Measurements from ENCODE around the gene RAN.
"Not testable (repeated sequence)": the region's sequence is repeated elsewhere in the genome, so short reads cannot be mapped to it uniquely, and the experiment has no call there.

The RAN gene

DNA sequence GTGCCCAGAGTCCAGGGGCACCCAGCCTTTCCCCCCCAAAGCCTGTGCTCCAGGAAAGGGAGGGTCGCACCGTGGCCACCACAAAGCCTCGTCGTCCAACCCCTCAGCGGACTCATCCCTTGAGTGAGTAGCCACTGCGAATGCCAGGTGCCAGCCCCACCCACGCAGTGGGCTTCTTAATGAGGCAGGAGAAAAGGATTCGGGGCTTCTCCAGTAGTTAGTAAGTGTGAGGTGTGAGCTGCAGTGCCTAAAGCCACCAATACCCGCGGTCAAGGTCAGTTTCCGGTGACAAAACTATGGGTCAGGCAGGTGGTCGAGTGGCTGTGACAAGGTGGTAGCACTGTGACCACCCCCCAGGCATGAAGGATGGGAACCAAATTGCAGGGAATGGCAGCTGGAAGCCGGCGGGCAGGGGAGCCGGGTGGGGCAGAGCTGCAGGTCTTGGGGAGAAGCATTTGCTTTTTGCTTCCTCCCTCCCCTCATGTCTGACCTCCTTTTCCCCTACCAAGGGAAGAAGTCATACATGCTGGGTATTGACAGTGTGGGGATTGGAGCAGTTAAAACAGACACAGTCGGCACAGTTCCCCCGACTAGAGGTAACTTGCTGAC lies 8.0 kb downstream of the RAN start:
- no peak overlapping the region for H3K4me3 ChIP-seq (ENCODE audit: low read depth, low read length)
- TF ChIP-seq, protein P1, sequence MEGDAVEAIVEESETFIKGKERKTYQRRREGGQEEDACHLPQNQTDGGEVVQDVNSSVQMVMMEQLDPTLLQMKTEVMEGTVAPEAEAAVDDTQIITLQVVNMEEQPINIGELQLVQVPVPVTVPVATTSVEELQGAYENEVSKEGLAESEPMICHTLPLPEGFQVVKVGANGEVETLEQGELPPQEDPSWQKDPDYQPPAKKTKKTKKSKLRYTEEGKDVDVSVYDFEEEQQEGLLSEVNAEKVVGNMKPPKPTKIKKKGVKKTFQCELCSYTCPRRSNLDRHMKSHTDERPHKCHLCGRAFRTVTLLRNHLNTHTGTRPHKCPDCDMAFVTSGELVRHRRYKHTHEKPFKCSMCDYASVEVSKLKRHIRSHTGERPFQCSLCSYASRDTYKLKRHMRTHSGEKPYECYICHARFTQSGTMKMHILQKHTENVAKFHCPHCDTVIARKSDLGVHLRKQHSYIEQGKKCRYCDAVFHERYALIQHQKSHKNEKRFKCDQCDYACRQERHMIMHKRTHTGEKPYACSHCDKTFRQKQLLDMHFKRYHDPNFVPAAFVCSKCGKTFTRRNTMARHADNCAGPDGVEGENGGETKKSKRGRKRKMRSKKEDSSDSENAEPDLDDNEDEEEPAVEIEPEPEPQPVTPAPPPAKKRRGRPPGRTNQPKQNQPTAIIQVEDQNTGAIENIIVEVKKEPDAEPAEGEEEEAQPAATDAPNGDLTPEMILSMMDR (IDR thresholded peaks at IDR 0.05; ENCODE audit: borderline replicate concordance, insufficient read depth, low read depth, low read length): no peak

DNA sequence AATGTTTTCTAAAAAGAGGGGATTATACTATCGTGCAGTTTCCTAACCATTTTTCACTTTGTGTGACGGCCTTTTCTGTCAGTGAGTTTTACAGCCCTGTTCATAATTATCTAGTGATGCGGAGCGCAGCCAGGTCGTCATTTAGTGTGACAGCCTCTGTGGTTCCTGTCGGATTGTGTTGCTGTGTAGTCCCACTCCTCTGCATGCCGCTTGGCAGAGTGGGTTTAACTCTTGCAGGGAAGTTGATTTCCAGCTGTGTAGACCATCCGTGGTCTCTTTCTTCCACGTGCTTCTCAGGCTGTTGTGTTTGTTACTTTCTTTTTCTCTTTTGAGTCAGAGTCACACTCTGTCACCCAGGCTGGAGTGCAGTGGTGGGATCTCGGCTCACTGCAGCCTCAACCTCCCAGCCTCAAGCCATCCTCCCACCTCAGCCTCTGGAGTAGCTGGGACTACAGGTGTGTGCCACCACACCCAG lies 8.6 kb downstream of the RAN start:
- TF ChIP-seq, protein P1 (IDR thresholded peaks at IDR 0.05; ENCODE audit: borderline replicate concordance, insufficient read depth, low read depth, low read length): no peak
- no peak overlapping the region for H3K4me3 ChIP-seq (ENCODE audit: low read depth, low read length)

DNA sequence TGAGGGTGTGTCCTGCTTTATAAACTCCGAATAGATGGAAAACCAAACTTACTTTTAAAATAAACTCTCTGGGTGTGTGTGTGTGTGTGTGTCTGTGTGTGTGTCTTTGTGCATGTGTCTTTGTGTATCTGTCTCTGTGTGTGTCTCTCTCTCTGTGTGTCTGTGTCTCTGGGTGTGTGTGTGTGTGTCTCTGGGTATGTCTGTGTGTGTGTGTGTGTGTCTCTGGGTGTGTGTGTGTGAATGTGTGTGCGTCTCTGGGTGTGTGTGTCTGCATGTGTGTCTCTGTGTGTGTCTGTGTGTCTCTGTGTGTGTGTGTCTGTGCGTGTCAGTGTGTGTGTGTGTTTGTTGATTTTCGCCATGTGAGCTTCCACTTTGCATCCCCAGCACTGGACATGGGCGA lies 9.2 kb downstream of the RAN start:
- TF ChIP-seq, protein P1 (IDR thresholded peaks at IDR 0.05; ENCODE audit: borderline replicate concordance, insufficient read depth, low read depth, low read length): no peak
- H3K4me3 ChIP-seq (ENCODE audit: low read depth, low read length): no peak overlapping the region

DNA sequence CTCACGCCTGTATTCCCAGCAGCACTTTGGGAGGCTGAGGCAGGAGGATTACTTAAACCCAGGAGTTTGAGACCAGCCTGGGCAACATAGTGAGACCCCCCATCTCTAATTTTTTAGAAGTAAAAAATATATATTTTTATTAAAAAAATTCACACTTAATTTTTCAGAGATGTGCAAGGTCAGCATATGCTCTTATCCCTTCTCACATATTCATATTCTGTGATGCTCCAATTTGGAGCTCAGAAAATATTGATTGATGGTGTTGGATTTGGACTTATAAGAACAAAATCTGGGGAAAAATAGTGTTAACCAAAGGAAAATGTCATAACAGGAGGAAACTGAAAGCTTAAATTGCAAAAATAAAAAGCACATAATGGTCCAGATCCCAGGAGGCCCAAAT lies 9.7 kb downstream of the RAN start:
- TF ChIP-seq, protein P1 (IDR thresholded peaks at IDR 0.05; ENCODE audit: borderline replicate concordance, insufficient read depth, low read depth, low read length): no peak
- H3K4me3 ChIP-seq (ENCODE audit: low read depth, low read length): no peak overlapping the region

DNA sequence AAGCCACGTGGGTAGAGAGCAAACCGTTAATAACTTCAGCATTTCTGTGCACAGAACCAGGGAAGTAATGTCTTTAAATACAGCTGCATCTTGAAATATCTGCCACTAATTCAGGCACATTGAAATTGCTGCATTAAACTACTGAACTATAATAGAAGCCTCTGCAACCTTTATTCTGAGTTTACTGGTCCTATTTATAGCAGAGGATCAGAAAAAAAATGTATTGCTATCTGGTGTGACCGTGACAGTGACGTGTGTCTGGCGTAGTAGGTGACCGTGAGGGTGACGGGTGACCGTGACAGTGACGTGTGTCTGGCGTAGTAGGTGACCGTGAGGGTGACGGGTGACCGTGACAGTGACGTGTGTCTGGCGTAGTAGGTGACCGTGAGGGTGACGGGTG lies 15.3 kb downstream of the RAN start:
- not testable (repeated sequence) for H3K4me3 ChIP-seq (ENCODE audit: low read depth, low read length)

DNA sequence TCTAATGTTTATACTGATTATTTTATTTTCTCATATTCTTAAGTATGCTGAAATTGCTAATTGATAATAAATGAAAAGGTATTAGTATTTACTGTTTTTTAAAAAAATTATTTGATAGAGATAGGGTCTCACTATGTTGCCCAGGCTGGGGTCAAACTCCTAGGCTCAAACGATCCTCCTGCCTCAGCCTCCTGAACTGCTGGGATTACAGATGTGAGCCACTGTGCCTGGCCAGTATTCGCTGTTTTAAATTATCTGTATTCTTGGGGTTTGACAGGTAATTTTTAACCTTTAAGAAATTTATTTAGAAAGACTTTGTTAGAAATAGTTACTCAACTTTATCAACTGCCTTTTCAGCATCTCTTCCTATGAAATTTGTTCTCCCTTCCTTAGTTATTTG lies 32.2 kb downstream of the RAN start:
- TF ChIP-seq, protein P1 (IDR thresholded peaks at IDR 0.05; ENCODE audit: borderline replicate concordance, insufficient read depth, low read depth, low read length): no peak
- H3K4me3 ChIP-seq (ENCODE audit: low read depth, low read length): no peak overlapping the region

DNA sequence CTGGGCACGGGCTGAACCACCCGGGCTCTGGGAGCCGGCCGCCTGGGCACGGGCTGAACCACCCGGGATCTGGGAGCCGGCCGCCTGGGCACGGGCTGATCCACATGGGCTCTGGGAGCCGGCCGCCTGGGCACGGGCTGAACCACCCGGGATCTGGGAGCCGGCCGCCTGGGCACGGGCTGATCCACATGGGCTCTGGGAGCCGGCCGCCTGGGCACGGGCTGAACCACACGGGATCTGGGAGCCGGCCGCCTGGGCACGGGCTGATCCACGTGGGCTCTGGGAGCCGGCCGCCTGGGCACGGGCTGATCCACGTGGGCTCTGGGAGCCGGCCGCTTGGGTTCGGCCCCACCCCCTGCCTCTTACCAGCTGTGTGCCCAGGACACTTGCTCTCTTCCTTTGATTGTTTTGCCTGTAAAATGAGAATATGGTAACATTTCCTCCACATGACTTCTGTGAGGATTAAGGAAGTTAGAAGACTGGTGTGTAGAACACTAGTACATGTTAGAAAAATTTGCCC lies 33.1 kb downstream of the RAN start:
- H3K4me3 ChIP-seq (ENCODE audit: low read depth, low read length): not testable (repeated sequence)

DNA sequence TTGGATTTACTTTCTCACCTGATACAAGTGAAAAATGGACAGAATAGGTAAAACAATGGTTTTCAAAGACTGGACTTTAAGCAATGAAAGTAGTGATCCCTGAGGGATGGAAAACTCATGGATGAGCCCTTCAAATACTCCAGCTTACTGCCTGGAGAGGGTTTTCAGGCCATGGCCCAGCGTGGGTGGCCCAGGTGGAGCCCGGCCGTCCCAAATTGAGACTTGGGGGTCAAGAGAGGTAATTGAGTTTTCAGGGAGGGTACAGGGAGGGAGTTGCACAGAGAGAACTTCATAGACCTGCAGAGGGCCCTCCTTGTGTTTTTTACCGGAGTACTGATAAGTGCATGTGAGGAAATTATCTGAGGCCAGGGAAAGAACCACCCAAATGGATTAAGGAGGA lies 37.2 kb downstream of the RAN start:
- no peak overlapping the region for H3K4me3 ChIP-seq (ENCODE audit: low read depth, low read length)
- TF ChIP-seq, protein P1 (IDR thresholded peaks at IDR 0.05; ENCODE audit: borderline replicate concordance, insufficient read depth, low read depth, low read length): no peak

Data from GM12875 (cell line).